RCC 7860 (cell line): ENCODE data around the gene SEMA3A.
A peak's percentile ranks its signal among the peaks of the same experiment; 100 is the strongest.

Source experiments
- DNase-seq: peaks from one replicate; pipeline ENCODE4 v3.0.0-alpha.2; 2015; ENCODE audit warnings: low spot score
- FAIRE-seq: peaks from 2 replicates; lab custom pipeline; 2012; peaks lifted over from hg19 to GRCh38; lab: Jason Lieb, UNC

Gene SEMA3A

DNA sequence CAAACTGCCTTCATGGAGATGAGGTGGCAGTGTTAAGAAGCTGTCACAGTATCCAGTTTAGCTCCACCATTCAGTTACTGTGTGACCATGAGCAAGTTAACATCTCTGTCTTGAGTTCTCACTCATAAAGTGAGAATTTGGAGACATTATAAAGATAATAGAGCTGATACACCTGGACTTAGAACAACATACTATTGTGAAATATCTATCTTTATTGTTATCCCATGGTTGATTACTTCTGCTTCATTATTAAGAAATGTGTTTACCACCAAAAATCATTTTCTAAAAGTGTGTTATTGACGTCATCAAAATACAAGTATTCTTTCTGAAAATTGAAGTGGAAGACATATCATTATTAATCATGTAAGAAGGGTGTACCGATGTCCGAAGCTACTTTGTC is 166.9 kb downstream of the SEMA3A start:
- no peak for DNase-seq
- peak; percentile 5 for FAIRE-seq

DNA sequence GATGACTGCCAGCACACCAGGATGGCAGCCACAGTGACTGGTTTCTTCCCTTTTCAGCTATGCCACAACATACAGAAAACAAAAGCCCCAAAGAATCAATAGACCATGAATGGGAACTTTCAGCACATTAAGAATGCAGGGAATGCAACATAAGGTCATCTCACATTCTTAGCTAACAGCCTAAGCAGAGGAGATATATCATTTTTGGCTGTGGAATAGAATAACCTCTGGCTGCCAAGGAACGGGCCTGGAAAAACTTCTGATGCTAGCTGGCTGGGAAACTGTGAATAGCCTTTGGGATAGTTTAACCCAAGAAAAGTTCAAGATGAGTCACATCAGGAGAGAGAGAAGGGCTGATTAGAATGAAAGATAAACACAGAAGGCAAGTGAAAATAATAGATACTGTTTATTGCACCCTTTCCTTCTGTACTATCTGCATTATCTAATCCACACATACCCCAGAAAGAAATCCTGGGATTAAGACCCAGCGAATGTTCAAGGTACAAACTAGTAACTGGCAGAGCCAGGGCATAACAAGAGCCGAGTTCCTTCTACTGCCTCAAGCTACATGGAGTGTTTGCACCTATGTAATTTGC is 169.2 kb downstream of the SEMA3A start:
- DNase-seq (peak; percentile 99), FAIRE-seq (peak; percentile 99)

DNA sequence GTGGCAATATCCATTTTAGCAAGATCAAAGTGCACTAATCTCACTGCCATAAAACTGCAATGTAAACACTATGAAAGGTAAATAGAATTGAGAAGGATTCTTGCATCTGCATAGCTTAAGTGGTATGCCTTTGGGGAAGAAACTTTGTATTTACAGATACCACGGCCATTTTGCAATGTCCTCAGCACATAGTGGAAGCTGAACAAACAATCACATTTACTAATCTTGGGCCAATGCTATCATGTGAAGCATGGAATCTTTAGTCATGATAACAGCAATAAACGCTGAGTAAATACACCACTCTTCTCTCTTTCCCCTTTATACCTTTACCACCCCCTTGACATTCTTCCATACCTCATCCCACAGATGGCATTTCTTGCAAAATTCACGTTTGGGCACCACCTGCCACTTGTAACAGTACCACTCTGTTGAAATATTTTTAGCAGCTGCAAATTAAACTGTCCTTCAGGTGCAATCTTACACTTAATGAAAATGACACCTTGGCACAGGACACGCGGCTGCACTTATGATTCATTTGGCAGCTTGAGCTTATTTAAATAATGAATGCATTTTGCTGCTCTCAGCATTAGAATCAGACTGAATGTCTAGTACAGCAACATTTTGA is 171.8 kb downstream of the SEMA3A start:
- DNase-seq (no peak), FAIRE-seq (no peak)

DNA sequence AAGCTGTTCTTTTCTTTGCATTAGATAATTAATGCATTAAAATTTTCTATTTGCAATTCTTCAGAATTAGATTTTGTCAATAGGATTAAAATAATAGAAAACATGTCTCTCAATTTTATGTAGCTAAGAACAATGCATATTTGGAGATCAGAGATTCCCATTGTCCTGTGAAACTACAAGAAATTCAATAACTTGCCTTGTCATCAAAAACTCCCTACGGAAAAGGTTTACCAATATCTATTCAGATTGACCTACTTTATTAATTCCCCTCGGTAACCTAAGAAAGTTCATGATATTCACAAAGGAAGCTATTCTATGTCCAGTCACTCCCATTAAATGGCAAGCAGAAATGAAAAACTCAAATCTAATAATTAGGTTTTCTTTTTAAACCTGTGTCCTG is 172.6 kb downstream of the SEMA3A start:
- FAIRE-seq: no peak
- no peak for DNase-seq

DNA sequence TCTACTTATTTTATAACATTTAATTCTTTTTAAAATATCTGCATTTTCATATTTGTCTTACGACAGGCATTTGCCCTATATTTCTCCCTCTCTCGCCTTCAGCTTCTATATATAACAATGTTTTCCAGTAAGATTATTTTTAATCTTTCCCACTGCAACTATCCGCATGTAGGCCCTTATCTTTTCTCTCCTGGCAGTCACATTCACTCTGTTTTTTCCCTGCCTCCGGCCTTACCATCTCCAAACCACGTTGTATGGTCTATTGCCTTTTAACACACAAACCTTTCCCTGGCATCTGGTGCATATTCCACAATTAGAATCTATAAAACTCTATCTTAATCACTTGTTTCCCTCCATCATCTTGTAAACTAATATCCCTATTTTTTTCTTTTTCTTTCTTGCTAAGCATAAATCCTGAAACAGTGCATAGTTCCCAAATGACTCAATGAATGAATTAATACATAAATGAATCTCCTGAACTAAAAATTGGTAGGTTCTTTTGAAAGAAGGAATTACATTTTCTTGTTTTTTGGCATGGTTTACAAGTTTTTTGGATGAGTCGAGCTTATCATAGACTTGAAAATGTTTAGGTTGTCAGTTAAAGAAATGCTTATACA is 173.2 kb downstream of the SEMA3A start:
- DNase-seq: no peak
- FAIRE-seq: peak; percentile 67

DNA sequence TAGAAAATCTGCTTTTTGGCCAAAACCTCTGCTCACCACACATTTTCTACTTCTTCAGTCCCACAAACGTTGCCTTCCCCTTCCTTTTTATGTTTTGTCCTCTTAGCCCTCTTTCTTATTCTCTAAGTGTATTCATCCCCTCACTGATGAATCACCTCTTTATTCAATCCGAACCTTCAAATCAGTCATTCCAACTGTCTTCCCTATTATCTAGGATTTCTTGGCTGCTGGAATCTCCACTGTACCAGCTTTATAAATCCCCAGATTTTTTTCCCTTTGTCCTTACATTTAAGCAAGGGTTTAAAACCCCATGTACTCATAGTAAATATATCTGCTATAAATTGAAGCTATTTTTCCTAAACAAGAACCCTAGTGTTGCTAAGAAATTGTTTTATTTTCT is 176.9 kb downstream of the SEMA3A start:
- DNase-seq (no peak), FAIRE-seq (no peak)

DNA sequence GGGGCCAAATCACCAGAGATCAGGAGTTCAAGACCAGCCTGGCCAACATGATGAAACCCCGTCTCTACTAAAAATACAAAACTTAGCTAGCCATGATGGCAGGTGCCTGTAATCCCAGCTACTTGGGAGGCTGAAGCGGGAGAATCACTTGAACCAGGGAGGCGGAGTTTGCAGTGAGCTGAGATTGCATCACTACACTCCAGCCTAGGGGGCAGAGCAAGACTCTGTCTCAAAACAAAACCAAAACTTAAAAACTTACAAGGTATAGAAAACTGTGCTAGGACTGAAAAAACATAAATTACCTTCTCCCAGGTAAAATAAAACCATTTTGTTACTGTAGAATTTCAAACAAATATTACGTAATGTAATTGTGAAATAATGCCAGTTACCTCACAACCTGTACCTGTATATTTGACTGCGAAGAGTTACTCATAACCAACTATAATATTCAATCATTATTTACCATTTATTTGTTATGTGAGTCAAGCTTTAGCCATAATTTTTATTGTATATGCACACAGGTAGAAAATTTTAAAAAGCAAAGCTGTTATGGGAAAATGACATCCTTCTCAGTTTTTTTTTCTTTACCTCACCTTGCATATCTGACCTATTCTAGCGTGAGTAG is 180.9 kb downstream of the SEMA3A start:
- FAIRE-seq: no peak
- no peak for DNase-seq

DNA sequence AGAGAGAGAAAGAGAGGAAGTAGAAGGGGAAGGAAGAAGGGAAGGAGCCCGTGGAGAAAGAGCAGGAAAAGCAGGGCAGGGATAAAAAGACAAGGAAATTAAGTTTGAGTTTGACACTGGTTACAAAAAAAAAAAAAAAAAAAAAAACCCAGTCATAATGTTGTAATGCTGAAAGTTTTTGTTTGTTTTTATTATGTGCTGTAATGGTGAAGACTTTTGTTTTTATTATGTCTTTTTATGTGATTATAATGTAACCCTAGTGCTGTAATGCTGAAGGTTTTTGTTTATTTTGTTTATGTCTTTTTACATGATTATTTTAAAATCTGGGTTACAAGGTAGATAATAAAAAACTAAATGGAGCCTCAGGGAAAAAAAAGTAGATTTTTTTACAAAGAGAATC is 184.8 kb downstream of the SEMA3A start:
- DNase-seq (no peak), FAIRE-seq (no peak)

DNA sequence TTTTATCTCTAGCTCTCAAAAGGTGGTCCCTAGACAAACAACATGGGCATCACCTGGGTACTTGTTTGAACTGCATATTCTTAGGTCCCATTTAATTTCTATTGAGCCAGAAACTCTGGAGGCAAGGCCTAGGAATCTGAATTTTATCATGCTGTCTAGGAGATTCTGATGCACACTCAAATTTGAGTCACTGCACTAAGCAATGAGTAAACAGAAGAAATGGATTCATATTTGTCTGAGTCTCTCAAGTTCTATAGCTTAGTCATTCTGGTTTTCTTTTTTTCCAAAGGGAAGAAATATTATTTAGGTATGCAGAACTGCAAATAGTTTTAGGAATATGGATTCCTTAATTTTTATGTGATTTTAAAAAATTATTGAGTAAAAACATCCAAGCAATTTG is 185.5 kb downstream of the SEMA3A start:
- DNase-seq (no peak), FAIRE-seq (peak; percentile 8)

DNA sequence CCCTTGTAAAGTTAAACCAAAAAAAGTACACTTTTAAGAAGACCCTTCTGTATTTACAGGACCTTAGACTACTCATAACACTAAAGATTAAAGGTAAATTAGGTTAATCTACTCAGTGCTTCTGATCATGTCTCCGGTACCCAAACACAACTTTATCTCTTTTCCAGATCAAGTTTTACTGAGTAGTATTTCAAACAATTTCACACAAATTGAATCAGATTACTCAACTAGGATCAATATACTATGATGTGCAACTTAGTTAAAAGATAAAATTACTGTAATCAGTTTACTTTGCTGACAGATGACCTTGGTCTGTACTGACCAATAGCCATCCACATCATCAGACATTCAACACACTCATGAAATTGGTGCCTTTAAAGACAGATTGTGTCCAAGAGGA is 191.4 kb downstream of the SEMA3A start:
- DNase-seq (no peak), FAIRE-seq (no peak)

DNA sequence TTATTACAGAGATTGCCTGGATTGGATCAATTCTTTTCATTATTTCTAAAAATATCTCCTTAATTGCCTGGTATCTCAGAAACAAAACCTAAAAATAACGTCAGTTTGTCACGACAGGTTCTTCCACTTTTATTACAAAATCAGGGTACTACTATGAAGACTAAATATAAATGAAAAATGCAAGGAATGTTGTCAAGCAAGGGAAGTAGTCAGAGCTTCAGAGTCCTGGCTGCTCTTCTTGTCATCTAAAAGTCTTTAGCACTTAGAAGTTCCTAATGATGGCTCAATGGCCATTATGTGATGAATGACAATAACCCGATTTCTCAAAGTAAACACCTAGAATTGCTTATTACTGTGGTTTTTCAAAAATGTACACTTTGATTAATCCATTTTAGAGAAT is 192.2 kb downstream of the SEMA3A start:
- FAIRE-seq (no peak), DNase-seq (no peak)

DNA sequence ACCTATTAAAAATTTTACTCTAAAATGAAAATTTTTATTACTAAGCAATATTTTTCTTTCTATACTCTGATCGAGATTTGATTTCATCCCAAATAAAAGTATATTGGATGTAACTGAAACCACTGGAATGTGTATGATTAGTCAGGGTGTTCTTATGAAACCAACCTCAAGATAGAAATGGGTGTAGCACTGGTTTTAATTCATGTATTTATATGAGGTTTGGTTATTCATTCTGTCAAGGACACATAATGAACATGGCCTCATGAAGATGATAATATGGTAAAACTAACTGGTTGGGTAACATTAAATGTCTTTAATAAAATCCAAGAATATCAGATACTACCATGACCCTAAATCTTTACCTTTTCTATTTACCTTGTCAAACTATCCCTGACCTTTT is 197.7 kb downstream of the SEMA3A start:
- FAIRE-seq: no peak
- DNase-seq: no peak

DNA sequence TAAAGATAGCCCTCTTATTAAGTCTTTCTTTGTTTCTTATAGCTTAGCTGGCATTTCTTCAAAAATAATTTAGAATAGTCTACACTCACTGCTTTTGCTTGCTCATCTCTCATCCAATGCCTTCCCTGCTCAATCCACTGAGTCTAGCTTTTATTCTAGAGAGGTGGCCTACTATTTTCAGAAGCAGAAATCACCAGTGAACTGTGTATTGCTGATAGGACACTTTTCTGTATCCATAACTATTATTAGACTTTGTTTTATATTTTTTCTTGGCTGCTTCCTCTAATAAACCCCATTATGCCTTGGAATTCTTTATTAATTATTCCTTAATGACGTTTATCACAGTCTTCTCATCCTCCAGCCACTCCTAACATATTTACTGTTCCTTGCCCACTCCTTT is 206.8 kb downstream of the SEMA3A start:
- DNase-seq (no peak), FAIRE-seq (no peak)

DNA sequence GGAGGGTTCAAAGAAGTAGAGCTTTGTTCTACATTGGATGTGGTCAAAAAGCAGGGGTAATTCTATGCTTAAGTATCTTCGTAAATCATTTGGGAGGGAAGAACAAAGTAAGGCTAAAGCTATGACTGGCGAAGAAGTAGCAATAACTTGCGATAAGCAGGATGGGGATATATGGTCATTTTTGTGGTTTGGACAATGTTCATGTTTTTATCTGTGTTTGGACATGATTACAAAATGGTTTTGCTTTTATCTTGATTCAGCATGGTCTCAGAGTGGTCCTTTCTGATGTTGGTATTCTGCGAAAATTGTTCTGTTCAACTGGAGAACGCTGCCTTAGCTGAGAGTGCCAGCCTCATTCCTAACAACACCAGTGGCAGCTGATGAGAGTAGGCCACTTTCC is 208.8 kb downstream of the SEMA3A start:
- DNase-seq: no peak
- no peak for FAIRE-seq

DNA sequence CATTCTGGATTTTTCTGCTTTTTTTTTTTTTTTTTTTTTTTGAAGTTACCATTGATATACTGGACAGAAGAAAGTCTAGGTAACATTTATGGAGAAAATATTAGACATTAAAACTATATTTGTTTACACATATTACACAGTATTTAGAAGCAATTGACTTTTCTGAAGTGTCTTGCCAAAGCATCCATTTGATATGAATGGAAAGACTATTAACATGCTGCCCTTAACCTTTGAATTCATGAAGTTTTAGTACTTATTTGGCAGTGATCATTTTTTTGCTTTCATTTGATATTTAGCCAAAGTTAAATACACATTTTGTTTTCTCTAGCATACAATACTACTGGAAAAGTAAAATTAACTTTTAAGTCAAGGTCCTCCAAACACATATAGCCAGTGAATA is 210.0 kb downstream of the SEMA3A start:
- DNase-seq (no peak), FAIRE-seq (no peak)

DNA sequence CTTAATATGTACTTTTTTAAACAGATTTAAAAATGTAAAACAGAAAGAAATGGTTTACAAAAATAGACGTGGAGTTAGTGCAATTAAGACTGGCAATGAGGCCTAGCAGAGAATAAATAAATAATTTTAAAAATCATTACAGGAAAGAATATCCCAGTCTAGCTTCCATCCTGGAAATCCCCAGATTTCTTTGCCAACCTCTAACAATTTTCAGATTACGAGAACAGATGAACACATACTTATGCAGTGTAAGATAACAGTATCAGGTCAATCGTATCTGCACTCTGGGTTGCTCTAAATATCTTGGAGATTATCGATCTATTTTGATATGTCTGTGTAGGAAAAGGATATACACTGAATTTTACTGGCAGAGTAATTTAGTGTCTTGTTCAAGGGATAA is 210.5 kb downstream of the SEMA3A start:
- FAIRE-seq: no peak
- no peak for DNase-seq

DNA sequence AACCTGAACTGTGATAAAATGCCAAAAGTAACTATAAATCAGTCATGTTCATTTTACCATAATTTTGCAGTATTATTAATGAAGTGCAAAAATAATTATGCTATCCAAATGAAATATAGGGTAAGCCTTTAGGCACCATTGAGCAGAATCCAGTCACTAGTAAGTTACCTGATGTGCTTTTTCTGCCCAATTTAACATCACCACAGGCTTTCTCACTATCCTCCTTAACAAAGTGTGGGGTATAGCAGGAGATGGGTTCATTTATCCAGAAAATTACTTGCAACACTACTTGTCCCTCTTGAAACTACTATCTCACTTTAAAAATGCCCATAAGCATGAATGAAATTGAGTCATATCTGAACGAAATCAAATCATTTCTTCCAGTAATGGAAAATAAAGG is 211.0 kb downstream of the SEMA3A start:
- DNase-seq: no peak
- FAIRE-seq: no peak

DNA sequence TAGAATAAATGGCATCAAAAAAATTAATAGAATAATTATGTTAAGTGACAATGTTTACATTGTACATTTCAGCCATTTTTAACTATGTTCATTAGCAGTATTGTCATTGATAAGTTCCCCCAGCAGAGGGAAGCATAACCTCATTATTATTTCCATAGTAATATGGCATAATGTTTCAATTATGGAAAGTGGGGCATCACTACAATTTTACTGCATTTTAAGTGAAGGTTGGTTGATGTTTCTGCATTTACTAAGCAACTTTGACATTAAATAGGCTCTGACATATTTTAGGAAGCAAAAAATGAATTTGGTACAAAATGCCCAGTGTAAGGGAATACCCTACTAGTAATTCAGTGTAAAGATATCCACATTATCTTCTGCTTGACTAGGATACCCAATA is 218.3 kb downstream of the SEMA3A start:
- peak; percentile 30 for DNase-seq

DNA sequence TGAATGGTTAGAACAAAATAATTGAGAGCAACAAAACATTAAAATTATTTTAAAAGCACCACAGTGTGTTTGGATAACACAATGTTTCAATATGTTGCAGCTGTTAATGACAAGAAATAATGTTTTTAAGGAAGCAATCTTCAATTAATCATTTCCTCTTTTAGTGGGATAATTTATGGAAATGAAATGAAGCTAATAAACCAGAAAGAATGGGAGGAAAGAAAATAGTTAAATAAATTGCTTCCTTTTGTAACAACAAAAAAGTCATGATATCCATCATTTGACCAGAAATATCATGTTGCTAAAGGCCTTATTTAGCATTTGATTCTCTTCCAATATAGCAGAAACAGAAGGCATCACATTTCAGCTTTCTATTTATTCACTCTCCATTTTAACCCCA is 224.5 kb downstream of the SEMA3A start:
- DNase-seq: no peak
- FAIRE-seq: no peak

More for the DNA sequence above, 218.3 kb downstream of the SEMA3A start:
- FAIRE-seq: peak; percentile 91

DNA sequence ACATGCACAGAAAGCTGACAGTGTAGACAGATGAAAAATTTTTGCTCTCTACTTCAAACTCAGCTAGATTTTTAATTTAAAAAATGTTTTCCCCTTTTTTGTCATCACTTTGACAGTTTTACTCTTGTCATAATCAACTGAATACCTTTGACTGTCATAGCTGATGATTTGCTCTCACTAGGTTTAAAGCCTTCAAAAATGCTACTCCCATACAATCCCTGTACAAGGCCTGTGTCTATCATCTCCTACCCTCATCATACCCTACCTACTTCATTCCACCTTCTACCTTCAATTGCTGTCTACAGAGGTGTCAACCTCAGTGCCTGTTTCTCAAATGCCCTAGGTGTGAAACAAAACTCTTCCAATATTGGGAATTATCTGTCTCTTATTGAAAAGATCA is 230.3 kb downstream of the SEMA3A start:
- no peak for DNase-seq
- FAIRE-seq: no peak

DNA sequence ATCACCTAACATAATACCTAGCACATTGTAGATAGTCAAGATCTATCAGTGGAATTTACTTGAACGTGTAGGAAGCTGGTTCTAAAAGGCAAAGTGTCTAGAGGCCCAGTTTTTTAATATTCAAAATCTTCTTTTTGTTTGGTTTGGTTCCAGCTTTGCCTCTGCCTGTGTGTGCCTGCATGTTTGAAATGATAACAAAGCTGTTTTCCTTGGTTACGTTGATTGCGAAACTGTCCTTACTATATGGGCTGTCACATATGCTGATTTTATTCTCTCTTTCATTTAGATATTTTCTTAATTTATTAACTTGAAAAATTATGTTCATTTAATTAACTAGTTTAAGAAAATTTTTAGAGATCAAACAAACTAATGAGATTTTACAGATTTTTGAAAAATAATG is 237.3 kb downstream of the SEMA3A start:
- FAIRE-seq (peak; percentile 72), DNase-seq (no peak)

DNA sequence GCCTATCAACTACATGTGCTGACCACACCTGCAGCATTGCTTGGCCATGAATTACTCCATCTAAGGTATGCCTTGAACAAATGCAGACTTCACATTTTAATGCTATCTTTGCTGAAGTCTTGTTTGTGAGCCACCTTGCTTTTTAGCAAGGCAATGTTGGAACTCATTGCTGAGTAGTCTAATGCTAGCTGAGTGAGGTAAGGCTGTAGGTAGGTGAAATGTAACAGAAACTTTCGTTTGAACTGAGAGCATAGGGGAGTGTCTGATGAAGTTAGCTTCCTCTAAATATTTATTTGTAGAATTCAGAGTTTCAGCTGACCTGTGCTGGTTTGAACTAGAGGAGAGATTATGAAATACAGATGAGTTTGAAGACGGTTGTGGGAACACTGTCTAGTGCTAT is 238.5 kb downstream of the SEMA3A start:
- FAIRE-seq (no peak), DNase-seq (no peak)
